NCI-H2029 treated with DMSO at 0.1 percent for 48 hours (cell line): ENCODE results near the gene EEF1E1.

ENCODE experiments used
- DNase-seq: peaks from one replicate; lab custom pipeline; 2025; lab: John Stamatoyannopoulos, UW

Gene EEF1E1

GRCh38 chr6:8087870-8088754, 14.2 kb downstream of the EEF1E1 start:
- DNase-seq = no peak

DNA sequence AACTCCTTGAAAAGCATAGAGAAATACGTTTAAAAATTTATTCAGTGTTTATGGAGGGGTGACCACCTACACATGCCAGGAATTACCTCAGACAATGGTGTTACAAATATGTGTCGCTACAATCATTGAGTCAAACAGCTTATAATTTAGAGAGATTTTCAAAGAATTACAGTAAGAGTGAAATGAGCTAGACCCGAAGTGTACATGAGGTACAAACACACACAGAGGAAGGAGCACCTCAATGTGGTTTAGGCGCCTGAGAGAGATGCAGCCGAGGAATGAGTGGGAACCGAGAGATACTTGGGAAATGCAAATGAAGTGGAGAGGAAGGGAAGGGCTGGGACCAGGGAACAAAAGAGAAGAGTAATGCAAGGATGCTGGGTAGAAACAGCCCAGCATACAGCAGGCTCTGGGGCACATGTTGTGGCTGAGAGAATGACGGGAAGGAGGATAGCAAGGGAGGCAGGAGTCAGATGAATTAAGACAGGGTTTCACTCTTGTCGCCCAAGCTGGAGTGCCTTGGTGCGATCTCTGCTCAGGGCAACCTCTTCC, 15.5 kb downstream of the EEF1E1 start:
- no peak for DNase-seq

DNA sequence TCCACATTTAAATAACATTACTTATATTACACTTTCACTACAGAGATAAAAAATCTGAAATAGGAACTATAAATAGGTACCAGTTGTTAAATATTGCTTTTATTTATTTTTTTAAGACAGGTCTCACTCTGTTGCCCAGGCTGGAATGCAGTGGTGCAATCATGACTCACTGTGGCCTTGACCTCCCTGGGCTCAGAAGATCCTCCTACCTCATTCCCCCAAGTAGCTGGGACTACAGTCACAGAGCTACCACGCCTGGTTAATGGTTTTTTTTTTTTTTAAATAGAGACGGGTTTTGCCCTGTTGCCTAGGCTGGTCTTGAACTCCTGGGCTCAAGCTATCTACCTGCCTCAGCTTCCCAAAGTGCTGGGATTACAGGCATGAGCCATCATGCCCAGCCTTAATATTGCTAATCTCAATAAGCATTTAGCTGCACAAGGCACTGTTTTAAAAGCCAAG, 17.3 kb downstream of the EEF1E1 start:
- no peak for DNase-seq

- DNase-seq = no peak
These were observed 17.8 kb downstream of the EEF1E1 start for GRCh38 chr6:8084586-8084985.

DNA sequence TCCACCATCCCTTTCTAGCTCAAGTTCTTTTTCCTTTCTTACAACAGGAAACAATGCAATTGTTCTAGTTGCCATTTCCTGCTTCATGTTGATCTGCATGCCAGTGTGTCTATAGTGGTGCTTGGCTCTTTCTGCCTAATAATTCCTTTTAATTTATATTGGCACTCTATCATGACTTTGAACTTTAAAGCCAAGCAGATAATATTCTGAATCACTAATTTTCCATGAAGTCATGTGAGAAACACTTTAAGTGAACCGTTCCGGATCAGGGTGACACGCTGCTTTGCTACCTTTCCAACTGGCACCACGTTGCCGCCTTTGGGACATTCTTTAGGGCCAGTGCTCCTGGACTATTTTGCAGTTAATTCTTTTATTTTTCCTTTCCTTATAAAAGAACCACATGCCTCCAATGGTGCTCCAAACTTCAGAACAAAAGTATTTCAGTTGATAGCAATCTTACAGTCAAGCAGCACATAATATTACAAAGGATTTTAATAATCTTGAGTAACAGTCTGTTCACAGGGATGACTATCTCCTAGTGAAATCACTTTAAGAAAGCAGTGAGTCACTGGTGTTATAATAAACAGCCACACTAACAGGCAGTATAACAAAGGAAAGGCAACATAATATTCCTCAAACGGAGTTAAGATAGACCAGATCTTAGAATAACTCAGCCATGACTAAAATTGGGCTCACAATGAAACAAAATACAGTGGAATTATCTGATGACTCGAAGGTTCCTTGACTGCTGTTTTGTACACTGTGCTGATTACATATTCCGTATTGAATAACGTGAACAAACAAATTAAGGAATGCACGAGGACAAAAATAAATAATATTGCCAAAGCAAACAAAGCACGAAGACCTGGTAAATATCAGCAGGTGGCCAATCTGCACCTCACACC, 19.1 kb downstream of the EEF1E1 start:
- DNase-seq = peak; percentile 66

DNA sequence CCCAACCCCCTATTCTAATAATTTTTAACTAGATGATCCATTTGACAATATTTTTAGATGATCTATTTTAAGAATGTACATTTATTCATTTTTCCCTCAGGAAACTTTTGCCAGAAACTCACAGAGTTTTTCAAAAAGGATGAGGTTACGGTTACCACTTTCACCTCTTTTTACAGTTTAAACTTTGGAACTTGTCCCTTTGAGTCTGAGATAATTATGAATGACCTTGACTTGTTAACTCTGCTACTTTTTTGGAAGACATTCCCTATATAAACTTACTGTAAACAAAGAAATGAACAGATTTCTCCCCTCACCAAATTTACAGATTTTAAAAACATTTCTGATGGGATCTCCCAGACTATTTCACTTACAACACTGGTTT, 19.8 kb downstream of the EEF1E1 start:
- no peak for DNase-seq

- DNase-seq = no peak
These were observed 21.8 kb downstream of the EEF1E1 start for GRCh38 chr6:8080362-8081151.

DNA sequence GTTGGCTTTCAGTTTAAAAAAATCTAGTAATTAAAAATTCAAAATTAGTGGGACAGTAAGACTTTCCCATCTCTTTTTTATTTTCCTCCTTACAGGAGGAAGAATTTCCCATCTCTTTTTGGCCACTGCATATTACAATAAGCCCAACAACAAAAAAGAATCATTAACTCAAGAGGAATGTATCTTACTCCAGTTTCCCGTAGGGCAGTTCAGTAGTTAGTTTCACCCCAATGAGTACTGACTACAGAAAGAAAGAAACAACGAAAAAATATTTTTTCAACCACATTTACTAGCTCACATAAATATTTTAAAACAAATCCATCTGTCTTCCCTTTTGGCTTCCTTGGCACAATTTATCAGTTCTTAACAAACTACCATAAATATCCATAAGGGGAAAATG, 23.2 kb downstream of the EEF1E1 start:
- no peak for DNase-seq

- no peak for DNase-seq
These were observed 24.4 kb downstream of the EEF1E1 start for GRCh38 chr6:8077991-8078390.

DNA sequence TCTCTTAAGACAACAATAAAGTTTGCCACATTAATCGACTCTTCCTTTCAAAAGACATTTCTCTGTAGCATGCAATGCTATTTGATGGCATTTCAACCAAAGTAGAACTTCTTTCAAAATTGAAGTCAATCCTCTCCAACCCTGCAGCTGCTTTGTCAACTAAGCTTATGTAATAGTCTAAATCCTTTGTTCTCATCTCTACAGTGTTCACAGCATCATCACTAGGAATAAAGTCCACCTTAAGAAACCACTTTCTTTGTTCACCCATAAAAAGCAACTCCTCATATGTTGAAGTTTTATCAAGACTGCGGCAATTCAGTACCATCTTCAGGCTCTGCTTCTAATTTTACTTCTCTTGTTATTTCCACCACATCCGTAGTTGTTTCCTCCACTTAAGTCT, 26.6 kb downstream of the EEF1E1 start:
- no peak for DNase-seq

- no peak for DNase-seq
These were observed 27.2 kb downstream of the EEF1E1 start for GRCh38 chr6:8075185-8075584.

DNA sequence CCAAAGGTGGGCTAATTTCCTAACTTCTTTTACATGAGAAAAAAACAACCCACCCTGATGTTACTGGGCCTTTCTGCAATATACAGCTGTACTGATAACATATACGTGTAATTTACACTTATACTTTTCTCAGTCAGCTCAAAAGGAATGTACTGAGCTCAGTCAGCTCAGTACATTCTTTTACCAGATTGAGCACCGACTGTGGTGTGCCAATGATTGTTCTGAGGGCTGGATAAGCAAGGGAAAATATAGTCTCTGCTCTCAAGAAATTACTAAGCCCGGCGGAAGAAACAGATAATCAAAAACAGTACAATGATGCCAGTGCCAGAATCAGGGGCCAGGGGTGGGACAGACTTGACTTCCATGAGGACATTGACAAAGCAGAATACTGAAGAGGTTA, 28.1 kb downstream of the EEF1E1 start:
- DNase-seq = no peak

GRCh38 chr6:8073758-8074157, 28.6 kb downstream of the EEF1E1 start:
- DNase-seq = no peak

GRCh38 chr6:8070718-8071117, 31.6 kb downstream of the EEF1E1 start:
- no peak for DNase-seq

- DNase-seq = no peak
These were observed 32.6 kb downstream of the EEF1E1 start for GRCh38 chr6:8069631-8070284.

DNA sequence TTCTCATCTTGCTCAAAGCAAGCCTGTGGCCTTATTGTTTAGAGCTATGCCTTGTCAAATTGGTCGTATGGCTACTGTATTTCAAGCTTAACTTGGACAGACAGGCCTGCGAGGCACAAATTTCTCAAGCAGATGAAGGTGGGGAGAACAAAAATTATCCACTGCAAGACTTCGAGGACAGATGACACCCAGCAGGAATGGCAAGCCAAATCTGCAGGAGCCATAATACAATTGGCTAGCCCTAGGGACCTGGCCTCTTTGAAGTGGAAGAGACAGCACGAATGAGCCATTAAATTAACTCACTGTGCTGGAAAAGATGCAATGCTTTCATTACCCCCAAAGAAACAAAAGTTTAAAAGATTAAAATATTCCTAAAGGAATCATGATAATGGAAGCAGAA, 33.2 kb downstream of the EEF1E1 start:
- DNase-seq = no peak

DNA sequence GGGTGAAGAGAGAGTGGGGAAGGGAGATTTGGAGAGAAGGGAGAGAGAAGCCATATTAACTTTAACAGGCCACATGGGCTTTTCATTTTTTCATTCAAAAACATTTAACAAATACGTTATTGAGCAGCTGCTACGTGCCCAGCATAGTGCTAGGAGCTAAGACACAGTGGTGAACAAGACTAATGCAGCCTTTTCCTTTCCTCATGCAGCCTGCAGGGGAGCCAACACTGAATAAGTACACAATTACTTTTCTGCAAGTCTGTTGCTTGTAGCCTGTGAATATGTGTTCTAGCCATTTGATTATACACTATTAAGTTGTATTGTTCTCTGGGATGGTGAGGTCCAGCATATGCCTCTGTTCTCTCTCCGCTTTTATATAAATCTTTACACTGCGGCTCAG, 36.2 kb downstream of the EEF1E1 start:
- no peak for DNase-seq

DNA sequence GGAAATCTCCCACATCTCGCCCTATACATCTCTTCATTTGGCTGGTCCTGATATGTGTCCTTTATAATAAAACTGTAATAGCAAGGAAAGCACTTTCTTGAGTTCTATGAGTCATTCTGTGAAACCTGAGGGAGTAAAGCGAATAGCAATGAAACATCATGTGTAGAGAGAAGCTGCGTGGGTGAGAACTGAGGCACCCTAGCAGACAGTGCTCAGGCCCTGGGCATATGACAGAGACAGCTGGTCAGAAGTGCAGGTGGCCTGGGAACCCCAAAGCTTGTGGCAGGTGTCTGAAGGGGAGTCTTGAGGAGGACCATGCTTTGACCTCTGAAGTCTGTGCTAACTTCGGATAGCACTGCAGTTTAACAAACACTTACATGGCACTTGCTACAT, 36.8 kb downstream of the EEF1E1 start:
- no peak for DNase-seq

GRCh38 chr6:8064638-8065518, 37.5 kb downstream of the EEF1E1 start:
- no peak for DNase-seq
